GF-D8 (cell line): ENCODE data around the gene SYNGR2.

Experiments
- DNase-seq: peaks from one replicate; lab custom pipeline; 2025; lab: John Stamatoyannopoulos, UW

The SYNGR2 gene, protein sequence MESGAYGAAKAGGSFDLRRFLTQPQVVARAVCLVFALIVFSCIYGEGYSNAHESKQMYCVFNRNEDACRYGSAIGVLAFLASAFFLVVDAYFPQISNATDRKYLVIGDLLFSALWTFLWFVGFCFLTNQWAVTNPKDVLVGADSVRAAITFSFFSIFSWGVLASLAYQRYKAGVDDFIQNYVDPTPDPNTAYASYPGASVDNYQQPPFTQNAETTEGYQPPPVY

DNA sequence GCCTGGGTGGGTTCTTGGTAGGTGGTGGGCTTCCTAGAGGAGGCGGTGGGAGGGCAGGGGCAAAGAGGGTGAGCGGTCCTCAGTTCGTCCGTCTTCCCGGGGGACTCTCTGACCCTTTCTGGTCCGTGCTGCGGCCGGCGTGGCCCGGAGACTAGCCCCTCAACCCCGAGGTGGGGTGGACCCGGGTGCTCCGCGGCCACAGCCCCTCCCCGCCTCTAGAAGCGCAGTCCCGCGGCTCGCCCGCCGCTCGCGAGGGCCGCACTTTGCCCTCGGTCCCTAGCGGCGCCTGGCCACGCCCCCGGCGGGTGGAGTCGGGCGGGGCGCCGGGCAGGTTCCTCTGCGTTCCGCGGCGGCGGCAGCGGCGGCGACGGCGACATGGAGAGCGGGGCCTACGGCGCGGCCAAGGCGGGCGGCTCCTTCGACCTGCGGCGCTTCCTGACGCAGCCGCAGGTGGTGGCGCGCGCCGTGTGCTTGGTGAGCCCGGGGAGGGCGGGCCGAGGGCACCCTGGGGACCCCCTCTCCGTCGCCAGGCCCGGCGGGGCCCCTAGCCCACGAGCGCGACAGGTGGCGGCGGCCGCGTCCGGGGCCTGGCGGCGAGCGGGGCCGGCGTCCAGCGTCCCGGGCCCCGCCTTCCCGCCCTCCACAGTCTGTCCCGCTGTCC lies at the start of gene SYNGR2:
Gene SYNGR2, plus strand, starts transcription at position 340 of the 661 bp plus-strand sequence. Its CDS starts 36 bp downstream, at position 376.
- DNase-seq = peak; percentile 16

DNA sequence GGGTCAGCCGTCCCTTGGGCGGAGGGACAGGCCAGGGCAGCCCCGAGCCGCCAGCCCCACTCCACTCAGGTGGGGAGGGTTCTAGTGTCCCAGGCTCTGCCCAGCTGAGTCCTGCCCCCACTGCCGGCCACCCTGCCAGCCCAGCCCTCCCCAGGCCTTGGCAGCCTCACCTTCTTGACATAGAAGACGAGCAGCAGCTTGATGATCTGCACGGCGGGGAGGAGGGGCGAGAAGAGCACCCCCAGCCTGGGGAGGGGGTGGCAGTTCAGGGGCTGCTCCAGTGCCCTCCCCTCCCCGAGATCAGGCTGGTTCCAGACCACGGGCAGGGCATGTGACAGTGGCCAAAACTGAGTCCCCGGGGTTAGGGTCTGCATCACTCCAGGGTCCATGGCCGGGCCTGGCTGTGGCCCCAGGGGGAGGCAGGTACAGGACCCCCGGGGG lies 49.6 kb upstream of the SYNGR2 start:
- DNase-seq = no peak

DNA sequence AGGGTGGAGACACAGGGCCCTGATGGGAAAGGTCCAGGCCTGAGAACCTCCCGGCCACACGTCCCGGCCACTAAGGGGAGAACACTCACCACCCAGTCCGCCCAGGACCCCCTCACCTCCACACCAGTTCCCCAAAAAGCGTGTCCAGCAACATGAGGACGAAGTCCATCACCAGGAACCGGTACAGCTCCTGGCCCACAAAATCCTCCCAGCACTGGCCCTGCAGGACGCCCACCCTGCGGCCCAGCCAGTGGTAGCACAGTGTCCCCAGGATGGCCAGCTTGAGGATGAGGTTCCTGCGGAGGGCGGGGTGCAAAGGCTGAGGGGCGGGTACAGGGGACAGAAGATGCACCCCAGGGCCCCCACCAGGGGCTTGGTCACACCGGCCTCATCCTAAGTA lies 47.8 kb upstream of the SYNGR2 start:
- DNase-seq = no peak

DNA sequence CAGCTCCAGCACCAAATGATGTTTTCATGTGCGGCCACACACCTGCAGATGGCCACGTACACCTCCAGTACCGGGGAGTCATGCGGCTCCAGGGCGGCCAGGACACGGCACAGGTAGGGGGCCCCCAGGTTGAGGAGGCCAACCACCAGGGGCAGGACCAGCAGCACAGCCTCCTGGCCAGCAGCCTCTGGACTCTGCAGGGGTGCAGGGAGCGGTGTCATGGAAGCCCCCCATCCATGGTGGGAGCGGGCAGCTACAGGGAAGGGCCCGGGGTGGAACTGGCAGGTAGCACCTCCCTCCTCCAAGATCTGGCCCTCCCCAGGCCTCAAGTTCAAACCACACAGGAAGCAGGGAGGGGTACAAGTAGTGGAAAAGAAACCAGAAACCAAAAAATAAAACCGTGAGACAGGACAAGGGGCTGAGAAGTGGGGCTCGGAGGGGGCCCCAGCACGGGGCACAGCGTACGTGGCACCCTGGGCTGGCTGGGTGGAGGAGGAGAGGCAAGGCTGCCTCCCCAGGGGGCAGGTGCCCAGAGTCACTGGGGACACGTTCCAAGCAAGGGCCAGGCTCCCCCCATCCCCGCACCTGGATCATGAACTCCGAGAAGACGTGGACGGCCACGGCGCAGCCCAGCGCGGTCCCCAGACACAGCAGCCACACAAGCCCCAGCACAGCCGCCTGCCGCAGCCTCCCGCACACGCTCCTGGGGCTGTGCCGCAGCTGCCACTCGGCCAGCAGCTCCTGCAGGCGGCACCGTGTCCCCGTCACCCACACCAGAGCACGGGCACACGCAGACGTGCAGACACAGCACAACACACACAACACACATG lies 47.2 kb upstream of the SYNGR2 start:
- no peak for DNase-seq

DNA sequence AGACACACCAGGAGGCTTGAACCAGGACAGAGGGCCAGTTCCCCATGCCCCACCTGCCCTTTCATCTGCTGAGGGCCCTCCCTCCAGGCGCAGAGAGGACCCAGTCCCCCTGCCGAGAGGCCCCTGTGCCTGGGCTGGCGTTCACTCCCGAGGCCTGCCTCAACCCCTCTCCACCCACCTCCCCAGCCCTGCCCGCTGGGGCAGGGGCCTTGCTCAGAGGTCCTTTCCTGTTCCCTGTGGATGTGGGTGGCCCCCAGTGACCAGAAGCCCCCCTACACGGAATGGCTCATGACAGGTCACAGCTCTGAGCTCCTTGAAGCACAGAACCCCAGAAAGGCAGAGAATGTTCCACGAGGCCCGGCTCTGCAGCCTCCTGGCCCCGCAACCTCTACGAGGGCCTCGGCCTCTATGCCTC lies 46.6 kb upstream of the SYNGR2 start:
- no peak for DNase-seq

DNA sequence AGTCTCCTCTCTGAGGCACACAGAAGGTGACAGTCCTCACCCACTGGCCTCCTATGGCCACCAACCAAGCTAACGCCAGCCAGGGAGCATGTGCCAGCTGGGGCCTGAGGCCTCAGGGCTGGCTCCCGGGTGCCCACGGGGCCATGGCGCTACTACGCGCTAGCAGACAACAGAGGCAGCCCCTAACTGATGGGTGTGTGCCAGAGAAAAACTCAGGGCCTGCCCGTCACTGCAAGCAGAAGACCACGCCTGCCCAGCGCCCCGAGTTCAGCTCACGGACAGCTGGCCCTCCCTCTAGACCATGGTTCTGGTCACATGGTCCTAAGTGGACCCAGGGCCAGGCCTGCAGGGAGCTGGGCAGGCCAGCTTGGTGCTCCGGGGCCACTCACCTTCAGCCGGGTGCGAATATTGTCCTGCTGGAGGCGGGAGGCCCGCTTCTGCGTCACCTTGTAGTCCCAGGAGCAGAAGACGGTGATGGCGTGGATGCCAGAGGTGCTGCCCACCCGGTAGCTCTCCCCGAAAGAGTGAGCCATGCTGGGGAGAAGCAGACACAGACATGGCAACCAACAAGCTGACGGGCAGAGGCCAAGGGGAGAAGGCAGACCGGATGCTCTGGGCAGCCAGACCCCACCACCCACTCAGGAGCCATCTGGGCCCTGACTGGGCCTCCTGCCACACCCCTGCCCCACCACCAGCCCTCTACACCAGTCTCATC lies 46.0 kb upstream of the SYNGR2 start:
- DNase-seq = no peak

DNA sequence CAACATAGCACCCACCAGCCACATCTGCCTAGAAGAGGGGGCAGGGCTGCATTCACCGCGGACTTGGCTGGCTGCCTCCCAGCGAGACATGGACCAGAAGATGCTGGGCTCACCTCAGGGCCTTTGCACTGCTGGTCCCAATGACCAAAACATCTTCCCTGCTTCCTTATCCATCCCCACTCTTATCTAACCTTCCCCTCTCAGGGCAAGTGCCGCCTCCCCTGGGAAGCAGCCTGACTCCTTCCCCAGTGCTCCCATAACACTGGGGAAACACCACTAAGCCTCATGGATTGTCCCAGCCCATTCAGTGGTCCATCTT lies 45.5 kb upstream of the SYNGR2 start:
- DNase-seq = no peak

DNA sequence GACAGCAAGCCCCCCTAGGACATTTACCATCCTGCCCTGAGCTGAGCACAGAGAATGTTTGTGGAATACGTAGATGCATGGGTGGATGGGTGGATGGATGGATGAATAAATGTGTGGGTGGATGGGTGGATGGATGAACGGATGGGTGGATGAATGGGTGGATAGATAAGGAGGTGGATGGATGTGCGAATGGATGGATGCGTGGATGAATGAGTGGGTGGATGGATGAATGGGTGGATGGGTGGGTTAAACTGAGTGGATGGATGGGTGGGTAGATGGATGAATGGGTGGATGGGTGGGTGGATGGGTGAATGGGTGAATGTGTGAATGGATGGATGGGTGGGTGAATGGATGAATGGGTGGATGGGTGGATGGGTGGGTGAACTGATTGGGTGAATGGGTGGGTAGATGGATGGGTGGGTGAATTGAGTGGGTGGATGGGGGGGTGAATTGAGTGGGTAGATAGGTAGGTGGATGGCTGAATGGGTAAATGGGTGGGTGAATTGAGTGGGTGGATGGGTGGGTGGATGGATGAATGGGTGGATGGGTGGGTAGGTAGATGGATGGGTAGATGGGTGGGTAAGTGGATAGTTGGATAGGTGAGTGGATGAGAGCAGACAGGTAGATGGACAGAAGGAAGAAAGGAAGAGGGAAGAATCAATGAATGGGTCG lies 45.0 kb upstream of the SYNGR2 start:
- no peak for DNase-seq

DNA sequence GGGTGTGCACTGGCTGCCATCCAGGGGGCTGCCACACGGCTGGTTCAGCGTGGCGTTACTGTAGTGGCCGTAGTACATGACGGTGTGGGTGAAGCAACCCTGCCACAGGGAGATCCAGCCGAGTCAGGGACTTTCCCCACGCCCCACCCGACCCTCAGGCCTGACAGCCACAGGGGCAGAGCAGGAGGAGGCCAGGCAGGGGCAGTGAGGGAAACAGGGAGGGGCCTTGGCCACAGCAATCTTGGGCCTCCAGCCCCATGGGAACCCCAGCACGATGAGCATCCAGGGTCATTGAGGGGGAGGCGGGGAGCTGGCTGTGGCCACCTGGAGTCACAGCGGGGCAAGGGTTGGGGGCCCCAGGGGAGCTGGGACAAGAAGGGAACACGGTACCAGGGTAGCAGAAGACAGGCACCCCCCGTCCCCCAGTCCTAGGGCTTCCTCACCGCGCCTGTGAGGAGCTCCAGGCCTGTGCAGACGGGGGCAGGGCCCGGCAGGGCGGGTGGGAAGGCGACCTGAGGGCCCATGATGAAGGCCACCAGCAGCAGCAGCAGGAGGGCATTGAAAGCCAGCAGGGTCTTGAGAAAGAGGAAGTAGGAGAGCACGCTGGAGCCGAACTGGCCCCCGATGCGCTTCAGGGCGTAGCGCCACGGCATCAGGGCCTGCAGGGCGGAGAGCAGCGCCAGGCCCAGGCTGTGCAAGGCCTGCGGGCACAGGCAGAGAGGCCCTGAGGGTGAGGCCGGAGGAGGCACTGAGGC lies 44.1 kb upstream of the SYNGR2 start:
- DNase-seq = peak; percentile 79

DNA sequence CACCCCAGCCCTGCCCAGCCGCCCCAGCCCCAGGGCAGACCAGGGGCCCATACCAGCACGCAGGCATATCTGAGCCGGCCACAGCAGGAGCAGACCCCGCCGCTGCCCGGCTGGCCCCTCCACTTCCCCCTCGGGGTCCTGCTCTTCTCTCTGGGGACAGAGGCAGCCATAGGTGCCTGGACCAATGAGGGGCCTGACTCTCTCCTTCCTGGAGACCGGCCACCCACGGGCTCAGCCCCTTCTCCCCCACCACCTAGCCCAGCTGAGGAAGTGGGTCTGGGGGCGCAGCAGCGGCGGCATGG lies 43.6 kb upstream of the SYNGR2 start:
- no peak for DNase-seq

DNA sequence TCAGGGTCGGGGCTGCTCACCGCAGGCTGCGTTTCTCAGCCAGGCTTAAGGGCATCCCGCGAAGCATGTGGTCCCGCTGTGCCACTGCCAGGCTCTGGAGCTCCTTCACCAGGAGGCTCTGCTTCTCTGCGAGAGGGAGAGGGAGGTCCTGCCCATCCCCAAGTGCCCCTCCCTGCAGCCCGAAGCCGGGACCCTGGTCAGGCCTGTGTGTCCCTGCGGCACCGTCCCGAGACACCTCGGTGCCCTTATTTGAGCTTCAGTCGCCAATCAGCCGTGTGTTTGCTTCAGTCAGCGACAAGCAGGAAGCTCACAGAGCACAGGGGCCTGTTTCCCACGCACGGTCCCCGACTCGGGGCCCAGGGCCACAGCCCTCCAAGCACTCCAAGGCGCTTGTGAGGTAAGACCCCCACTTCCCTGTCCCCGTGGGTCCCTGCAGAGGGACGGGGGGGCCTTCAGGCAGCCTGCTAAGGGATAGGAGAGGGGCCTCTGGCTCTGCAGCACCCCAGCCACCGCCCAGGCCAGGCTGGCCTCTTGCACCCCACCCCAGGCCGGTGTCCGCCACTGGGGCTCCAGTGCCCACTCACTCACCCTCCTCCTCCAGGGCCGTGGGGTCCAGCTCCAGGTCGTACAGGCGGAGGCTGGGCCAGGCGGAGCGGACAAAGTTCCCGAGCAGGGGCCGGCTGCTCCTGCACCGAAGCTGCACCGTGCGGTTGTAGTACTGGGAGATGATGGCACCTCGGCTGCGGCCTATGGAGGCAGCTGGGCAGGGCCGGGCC lies 43.1 kb upstream of the SYNGR2 start:
- peak; percentile 6 for DNase-seq

DNA sequence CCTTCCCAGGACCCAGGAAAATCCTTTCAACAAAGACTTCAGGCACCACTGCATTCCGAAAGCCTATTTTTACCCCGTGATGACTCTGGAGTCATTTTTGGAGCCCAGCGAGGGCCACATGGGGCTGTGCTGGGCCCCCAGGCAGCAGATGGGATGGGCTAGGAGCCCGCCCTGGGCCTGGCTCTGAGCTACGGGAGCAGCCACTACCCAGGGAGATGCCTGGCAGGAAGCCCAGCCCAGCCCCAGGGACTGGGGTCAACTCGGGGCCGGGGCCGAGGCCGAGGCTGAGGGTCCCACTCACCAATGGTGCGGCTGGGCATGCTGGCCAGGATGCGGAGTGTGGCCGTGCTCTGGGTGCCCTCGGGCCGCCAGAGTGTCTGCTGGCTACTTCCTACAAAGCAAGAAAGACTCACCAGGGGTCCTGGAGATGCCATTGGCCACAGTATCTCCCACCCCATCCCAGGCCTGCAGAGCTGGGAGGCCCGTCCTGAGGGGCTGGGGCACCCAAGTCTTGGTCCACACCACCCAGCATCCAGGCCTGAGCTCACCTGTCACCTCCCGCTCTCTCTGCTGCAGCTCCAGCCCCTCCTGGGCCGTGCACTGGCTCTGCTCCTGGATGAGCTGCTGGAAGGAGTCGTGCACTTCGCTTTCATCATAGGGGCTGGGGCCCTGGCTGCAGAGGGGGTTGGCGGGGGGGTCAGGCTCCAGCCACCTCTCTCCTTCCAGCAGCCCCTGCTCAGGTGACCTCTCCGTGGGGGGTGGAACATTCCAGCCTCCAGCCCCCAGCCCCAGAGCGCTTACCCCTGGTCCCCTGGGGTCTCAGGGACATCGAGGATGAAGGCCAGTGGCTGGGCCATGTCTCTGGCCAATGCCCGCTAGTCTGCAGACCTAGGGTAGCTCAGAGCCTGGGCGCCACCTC lies 42.1 kb upstream of the SYNGR2 start:
- DNase-seq = peak; percentile 53

DNA sequence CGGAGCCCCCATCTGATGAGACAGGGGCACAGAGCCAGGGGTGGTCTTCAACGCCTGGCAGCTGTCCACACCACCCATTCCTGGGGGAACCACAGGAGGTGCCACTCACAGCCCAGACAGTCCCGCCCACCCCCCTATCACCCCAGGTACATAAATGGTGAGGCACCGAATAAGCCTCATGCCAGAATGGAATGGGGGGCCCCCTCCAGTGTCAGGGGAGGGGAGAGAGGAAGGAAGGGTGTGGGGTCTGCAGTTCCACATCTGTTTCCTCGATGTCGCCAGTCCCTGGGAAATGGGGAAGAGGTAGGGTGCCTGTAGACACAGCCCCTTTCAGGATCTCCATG lies 41.5 kb upstream of the SYNGR2 start:
- no peak for DNase-seq

DNA sequence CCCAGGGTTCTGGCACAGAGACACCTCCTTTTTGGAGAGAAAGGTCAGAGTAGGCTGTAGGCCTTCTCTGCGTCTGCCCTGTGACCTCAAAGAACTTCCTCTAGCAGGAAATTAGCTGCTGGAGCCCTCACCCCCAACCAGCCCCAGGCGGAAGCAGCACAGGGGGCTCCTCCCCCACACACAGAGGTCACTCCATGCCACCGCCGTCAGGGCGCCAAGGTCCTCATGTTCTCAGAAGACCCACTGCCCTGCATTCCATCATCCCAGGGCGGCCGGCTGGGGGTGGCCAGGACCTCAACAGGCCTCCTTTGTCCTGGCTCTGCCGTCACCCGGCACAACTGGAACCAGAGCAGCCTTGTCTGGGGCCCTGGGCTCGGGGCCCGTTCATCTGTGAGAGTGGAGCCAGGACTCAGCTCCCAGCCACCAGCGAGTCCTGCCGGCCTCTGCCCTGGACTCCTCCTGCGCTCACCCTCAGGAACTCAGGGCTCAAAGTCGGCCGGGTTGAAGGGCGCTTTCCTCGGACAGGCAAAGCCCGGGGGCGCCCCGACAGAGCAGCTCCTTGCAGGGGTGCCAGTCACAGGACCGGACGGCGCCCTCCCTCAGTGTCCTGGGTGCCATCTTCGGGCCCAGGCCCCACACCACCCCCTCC lies 41.0 kb upstream of the SYNGR2 start:
- peak; percentile 90 for DNase-seq

DNA sequence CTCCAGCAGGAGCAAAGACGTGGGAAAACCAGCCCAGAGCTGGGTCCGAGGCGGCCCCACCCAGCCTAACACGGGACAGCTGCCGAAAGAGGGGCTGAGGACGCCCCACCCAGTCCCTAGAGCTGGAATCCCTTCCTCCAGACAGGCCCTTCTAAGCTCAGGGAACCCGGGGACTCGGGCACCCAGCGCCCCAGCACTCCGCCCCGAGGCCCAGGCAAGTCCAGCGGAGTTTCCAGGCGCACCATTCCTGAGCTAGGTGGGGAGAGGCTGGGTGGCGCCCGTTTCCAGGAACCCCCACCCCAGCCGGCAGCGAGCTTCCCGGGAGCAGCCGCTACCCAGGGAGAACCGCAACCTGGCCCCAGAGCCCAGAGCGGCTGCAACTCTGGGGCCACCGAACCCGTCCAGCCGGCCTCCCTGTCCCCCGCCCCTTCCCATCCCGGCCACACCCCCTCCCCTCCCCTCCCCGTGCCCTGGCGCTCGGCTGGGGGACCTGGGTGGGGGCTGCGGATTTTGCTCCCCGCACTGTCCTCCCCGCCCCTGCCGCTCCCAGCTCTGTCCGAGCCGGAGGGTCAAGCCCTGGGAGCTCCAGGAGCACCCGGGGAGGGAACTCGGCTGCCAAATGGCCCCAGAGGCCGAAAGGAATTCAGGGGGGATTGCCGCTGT lies 40.4 kb upstream of the SYNGR2 start:
- no peak for DNase-seq

DNA sequence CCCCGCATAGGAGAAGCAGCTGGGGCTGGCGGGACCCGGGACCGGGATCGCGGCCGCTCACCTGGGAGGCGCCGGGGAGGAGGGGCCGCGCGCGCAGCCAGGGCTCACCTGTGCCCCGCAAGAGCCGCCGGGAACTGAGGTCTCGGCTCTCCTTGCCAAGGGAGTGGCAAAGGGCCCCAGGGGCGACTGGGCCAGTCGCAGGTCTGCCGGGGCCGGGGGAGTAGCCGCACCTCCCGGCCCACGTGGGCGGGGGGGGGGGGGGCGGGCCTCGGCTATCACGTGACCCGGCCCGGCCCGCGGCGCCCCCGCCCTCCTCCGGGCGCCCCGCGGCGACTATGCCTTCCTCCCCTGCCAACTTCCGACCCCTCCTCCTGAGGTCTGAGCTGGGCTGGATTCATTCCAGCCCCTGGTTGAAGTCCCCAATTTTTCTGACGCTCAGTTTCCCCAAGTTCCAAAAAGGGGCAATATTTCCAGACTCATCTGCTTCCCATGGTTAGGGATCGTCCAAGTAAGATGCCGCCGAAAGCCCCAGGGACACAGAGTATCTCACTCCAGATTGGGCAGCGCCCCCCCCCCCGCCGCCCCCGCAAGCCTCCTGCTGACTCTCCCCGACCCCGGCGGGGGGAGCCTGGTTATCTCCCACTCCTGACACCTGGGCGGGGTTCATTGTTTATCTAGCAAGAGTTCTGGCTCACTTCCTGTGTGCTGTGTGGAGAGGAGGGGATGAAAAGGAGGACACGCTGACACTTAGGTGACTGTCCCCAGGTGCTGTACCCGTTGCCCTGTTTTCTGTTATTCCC lies 39.6 kb upstream of the SYNGR2 start, which contains the start of gene TMC6:
Gene TMC6, minus strand, starts transcription at position 205 of the 800 bp plus-strand sequence. CDS start 1,923 bp downstream, outside the sequence.
- peak; percentile 59 for DNase-seq

DNA sequence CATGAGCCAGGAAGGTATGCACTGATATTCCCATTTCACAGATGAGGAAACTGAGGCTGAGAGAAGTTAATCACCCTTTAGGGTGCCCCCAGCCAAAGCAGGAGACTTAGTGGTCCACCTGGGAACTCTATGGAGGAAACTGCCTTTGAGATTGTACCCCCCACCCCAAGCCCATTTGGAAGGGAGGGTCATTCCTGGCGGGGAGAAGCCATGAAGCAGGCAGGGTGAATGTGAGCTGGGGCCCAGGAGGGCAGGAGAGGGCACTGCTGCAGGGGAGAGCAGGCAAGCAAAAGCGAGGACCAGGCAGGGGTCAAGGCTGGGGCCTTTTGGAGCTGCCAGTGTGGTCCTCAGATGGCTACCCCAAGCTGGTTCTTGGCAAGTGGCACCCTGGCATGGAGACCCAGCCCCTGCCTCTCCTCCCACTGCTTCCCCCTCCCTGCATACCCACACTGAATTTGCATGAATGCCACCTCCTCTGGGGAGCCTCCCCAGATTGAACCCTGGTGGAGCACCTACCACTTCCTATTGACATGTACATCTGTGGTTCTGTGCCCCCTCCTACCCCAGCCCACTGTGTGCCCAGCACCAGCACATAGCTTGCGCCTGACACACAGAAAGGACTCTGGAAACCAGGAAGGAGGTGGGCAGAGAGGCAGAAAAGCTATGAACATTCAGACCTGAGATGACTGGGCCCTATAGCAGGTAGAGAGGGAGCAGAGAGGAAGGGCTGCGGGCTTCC lies 38.9 kb upstream of the SYNGR2 start:
- peak; percentile 69 for DNase-seq
